SIG-M5 (cell line): ENCODE results near the gene ATG101.

Experiments used
- DNase-seq: peaks from one replicate; lab custom pipeline; 2025; lab: John Stamatoyannopoulos, UW

ATG101 gene

DNA sequence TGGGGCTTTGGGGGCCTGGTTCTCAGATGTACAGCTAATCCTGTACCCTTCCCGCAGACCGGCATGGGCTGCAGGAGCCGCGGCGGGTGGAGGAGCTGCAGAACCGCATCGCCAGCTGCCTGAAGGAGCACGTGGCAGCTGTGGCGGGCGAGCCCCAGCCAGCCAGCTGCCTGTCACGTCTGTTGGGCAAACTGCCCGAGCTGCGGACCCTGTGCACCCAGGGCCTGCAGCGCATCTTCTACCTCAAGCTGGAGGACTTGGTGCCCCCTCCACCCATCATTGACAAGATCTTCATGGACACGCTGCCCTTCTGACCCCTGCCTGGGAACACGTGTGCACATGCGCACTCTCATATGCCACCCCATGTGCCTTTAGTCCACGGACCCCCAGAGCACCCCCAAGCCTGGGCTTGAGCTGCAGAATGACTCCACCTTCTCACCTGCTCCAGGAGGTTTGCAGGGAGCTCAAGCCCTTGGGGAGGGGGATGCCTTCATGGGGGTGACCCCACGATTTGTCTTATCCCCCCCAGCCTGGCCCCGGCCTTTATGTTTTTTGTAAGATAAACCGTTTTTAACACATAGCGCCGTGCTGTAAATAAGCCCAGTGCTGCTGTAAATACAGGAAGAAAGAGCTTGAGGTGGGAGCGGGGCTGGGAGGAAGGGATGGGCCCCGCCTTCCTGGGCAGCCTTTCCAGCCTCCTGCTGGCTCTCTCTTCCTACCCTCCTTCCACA, 11.0 kb upstream of the ATG101 start:
- no peak for DNase-seq

DNA sequence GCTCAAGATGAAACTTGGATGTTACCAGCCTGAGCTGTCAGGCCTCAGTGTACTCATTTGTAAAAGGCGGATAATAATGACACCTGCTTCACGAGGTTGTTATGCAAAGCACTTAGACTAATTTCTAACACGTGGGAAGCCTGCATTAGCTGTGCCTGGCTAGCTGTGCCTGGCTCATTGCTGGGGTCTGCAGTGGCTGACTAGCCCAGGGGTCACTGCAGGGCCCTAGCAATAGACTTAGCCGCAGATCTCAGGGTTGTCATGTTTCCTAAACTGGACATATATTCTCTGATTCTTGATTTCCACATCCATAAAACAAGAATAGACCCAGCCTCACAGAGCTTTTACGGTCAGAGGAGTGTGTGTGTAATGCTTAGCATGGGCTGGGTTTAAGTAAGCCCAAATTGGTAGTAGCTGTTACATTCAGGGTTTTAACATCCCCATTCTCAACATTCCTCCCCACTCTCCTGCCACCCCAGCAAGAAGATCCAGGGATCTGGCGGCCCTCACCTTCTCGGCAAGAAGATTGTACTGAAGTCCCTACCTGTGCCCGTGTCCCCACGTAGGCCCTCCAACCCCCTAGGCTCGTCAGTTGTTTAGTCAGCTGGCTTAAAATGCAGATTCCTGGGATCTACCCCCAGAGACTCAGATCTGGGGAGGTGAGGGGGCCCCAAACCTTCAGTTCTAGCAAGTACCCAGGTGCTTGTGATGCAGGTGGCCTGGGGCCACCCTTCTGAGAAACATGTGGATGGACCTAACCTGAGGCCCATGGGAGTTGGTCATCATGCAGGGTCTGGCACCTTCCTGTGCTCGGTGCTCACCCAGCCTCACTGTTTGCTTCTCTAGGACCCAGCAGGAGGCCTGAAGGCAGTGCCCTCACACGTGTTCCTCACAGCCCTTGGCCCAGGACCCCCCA, 9.9 kb upstream of the ATG101 start:
- DNase-seq, result no peak

DNA sequence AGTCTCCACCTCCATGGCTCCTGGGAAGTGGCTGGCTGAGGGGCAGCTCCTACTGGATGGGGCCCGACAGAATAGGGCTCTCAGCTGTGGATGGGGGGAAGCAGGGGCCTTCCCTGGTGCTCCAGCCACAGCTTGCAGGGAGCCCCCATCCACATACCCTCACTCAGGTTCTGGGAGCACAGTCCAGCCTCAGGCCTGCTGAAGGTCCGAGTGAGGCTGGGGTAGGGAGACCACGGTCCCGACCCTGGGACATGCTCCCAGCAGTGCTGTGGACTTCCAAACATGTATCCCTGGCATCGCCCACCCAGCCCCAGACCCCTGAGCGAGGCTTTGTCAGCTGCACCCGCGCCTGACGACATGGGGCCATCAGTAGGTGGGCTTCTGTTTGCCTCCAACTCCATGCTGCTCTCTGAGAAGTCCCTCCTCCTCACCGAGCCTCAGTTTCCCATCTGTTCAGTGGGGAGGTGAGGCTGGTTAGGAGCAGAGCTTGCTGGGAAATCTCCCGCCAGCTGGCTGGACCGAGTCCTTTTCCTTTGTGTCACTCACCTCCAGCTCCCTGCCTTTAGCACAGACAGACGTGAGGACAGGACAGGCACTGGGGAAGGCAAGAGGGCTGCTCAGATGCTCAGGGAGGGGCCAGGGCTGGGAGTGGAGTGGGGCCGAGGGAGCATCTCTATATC, 9.1 kb upstream of the ATG101 start:
- DNase-seq, result no peak

DNA sequence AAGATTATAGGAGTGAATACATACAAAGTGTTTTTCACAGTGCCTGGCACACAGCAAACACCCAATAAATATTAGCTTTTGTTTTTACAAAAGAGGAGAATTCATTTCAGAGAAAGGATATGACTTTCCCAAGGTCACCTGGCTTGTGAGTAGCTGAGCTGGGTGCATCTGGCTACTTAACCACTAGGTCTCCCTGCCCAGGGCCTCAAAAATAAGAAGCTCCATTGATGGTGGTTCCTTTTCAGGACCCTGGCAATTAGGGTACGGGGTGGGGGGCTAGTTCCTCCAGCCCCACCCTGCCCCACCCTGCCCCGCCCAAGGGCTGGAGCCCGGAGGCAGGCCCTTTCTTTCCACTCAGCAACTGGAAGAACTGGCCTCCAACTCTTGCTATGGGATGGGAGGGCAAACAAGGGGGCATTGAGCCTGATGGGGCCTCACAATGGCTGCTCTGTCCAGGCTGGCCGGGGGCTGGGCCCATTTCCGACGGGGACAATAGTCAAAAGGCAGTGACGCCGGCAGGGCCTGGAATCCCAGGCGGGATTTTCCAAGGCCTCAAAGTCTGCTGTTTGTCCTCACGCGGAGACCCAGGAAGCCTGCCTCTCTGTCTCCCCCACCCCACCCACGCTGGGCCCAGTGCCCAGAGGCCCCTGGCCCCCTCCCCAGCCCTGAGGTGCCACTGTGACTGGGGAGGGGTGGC, 8.2 kb upstream of the ATG101 start:
- DNase-seq, result no peak

DNA sequence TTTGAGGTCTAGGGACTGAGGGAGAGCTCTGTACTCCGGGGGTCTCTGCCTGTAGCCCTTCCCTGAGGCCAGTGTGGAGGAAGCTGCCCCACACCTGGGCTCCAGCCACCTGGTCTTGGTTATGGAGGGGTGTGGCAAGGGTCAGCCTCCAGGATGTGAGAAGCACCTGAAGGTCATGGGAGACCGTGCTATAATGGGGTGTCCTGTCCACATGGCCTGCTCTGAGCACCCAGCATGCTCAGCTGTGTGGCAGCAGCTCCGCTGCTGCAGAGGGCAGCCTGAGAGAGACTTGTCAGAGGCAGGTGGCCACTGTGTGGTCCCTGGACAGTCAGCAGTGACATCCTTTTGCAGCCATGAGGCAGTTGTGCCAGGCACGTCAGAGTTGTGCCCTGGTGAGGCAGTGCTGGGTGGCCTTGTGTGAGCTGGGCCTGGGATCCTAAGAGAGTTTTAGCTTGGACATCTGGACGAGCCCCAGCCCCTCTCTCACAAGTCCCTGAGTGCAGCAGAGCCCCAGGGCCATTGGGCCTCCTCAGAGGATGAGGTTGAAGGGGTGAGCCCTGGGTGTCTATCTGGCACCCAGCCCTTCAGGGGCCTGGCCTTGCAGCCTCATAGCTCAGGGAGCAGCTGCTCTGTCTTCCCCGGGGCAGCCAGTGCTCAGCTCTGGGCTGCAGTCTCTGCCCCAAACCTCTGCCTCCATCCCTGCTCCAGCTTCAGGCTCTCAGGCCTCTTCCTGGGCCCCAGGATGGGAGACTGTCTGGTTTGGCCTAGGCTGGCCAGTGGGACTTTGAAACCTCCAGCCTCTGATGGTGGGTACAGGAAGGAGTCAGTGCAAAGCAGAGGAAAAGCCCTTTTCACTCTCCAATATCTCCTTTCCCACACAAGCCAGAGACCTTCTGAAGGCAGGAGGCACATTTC, 7.4 kb upstream of the ATG101 start:
- no peak for DNase-seq

DNA sequence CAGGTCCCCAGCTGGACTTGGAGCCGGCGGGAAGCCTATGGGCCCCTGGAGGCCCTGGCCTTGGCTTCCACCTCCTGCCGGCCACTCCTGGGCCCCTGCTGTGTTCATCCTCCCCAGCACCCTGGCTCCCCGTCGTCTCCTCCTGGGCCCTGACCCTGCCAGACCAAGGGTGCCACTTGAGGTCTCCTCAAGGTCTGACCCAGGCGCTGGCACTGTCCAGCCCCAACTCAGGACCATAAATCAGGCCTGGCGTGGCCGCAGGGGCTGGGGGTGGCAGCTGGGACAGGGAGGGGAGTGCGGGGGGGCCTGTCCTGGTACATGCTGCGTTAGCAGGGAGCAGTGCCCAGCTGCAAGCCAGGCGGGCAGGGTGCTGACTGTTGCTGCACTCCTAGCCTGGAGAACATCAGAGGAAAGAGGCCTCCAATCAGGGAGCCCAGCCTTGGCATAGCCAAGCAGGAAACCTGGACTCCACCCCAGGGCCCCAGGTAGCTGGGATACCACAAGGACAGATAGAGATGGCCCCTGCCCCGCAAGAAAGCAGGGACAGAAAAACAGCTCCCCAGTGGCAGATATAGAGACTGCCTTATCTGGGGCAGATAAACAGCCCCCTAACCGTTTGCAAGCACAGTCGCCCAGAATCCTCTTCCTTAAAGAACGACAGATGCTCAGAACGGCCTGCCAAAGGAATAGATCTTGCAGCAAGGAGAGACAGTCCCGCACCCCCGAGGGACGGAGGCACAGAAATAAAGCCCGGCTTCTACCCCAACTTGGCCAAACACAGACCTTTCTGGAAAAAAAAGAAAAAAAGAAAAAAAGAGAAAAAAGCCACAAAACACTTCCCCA, 6.5 kb upstream of the ATG101 start:
- DNase-seq, result no peak

DNA sequence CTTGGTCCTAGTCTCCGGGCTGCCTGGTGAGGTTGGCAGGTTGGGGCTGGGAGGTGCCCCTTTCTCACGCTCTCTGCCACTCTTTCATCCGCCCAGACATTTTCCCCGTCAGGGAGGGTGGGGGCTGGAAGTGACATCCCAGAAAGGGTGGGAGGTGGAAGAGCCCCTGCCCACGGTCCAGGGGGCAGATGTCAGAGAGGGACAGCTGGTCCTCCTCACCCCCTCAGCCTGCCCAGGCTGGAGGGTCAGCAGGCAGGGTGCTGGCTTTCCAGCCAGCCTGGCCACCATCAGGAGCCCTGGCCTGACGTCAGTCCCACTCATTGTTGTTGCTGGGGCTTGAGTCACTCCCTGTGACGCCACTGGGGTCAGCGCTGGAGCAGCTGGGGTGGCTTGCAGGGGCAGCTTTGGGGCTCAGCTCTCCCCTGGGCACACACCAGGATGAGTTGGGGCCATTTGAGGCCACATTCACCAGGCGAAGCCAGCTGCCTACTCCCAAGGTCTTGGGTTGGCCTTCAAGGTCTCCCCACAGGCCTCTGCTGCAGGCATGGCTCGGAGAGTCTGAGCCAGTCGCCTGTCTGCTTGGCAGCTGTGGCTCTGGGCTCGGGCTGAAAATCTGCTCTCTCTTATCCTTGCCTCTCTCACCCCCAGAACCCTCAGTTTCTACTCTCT, 5.7 kb upstream of the ATG101 start:
- DNase-seq, result no peak

DNA sequence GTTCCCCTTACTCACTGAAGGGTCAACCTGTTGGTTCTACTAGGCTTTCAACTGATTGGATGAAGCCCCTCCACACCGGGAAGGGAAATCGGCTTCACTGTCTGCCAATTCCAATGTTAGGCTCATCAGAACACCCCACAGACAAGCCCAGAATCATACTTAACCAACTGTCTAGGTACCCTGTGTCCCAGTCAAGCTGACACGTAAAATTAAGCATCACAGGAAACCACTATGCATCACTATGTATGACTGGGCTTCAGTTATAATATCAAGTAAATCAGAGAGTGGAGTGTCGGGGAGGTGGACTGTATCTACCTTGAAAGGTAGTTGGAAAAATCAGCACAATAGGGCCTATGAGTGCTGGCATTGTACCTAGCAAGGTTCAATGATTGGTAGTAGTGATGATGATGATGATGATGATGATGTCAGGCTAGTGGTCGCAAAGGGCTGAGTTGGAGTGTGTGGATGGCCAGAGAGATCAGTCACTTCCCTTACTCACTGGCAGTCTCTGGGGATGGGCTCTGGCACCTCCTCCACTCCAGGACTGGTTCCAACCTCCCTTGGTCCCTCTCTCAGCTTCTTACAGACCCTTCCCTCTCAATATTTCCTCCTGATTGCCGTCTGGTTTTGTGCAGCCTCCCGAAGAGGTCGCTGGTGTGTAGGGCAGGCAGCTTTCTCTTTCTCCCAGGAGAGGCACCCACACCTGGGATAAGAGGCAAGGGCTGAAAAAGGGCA, 3.3 kb upstream of the ATG101 start:
- DNase-seq, result no peak

DNA sequence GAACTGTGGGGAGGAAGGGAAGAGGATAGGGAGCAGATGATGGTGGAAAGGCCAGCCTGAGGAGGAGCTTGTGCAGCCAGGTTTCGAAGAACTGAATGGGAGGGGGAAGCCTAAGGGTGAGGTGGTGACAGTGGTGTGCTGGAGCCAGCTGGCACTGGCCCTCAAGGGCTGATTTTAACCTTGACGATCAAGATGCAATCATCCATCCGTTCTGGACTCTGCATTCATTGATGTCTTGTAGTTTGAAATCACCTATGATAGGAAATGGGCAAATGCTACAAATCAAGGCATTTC, 2.8 kb upstream of the ATG101 start:
- no peak for DNase-seq

DNA sequence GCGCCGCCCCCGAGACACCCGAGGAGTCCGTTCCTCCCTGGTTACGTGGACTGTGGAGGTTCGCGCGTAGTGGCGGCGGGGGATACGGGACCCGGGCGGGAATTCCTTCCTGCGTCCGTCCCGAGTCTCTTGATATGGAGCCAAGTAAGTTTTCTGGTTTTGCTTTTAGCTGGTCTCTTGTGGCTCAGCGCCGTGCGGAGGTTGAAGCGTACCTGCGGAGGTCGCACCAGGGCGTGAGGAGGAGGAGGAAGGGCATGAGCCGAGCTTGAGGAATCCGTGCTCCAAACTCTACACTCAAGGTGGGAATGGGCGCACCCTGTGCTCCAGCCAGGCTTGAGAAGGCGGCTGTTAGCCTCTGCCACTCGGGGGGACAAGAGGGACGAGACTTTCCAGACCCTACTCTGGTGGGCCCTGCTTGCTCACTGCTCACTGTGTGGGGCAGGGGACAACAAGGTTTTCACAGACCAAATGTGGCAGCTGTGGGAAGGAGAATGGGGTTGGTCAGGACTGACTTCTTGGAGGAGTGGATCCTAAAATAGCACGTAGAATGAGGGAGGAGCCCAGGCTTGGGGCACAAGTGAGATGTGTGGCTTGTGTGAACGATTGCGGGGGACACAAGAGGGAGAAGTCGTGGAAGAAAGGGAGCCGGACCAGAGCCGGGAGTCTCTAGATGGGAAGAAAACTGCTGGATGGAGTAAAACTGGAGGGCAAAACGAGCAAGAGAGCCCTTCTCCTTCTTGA, 577 bp downstream of the ATG101 start:
- DNase-seq, result no peak

DNA sequence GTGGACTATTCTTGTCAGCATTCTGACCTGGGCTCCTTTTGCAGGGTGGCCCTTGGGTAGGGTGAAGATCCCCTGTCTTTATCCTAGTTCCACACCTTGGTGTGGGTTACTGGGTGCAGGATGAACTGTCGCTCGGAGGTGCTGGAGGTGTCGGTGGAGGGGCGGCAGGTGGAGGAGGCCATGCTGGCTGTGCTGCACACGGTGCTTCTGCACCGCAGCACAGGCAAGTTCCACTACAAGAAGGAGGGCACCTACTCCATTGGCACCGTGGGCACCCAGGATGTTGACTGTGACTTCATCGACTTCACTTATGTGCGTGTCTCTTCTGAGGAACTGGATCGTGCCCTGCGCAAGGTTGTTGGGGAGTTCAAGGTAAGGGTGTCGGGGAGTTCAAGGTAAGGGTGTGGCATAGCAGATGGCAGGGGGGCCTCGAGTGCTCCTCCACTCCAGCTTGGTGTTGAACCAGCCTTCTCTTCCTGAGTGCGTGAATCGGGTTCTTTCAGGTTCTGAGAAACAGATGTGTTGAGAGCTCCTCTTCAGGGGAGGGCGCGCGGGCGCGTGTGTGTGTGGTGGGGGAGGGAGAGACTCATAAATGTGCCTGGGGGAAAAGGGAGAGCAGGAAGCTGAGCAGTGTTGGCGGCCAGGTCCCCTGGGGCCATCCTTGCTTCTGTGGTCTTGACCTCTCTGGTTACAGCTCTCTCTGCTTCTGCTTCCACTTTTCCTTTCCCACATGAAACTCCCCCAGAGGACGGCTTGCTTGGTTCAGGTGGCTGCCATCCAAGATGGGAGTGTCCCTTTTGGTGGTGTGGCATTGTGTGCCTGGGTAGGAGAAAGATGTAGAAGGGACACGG, 4.0 kb downstream of the ATG101 start:
- DNase-seq, result no peak

DNA sequence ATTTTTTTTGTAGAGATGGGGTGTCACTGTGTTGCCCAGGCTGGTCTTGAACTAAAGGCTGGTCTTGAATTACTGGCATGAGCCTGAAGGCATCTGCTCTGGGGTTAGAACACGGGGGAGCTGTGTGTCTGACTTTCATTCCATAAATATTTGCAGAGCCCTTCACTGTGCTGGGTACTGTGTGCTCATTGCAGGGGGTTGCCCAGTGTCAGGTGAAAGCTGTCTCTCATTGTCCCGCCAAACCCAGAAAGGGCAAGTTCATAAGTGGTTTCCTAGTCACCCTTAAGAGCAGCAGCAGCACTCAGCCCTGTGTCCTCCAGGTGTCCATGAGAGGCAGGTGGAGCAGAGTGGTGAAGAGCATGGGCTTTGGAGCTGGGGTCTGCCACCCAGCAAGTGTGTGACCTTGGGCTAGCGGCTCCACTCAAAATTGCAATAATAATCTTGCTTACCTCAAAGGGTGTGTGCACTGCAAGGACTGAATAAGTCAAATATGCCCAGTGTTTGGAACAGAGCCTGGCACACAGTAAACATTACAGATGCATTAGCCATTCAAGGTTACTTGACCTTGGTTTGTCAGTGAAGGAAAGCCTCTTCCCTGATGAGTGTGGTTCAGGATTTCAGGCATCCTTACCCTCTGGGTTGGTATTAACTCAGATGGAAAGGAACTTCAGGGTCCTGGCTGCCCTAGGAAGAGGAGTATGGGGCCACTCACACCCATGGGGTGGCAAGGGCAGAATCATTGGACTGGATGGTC, 5.4 kb downstream of the ATG101 start:
- DNase-seq, result no peak

DNA sequence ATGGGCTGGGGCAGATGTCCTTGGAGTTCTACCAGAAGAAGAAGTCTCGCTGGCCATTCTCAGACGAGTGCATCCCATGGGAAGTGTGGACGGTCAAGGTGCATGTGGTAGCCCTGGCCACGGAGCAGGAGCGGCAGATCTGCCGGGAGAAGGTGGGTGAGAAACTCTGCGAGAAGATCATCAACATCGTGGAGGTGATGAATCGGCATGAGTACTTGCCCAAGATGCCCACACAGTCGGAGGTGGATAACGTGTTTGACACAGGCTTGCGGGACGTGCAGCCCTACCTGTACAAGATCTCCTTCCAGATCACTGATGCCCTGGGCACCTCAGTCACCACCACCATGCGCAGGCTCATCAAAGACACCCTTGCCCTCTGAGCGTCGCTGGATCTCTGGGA, 7.0 kb downstream of the ATG101 start:
- no peak for DNase-seq

DNA sequence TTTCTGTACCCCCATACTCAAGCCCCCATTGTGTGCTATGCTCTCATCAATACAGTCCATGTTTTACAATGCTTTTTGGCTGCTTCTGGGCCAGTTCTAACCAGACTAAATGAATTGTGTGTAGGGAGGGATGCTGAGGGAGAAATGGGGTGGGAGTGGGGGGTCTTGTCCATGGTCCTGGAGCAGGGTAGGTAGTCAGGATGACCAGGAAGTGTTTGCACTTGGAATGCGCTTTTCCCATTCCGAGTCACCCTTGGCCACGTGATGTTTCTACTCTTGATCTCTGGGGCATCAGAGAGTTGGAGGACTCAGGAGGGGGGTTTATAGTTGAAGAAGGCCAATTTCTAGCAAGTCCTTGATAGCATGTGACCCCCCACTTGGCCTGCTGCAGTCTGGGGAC, 8.5 kb downstream of the ATG101 start:
- no peak for DNase-seq

DNA sequence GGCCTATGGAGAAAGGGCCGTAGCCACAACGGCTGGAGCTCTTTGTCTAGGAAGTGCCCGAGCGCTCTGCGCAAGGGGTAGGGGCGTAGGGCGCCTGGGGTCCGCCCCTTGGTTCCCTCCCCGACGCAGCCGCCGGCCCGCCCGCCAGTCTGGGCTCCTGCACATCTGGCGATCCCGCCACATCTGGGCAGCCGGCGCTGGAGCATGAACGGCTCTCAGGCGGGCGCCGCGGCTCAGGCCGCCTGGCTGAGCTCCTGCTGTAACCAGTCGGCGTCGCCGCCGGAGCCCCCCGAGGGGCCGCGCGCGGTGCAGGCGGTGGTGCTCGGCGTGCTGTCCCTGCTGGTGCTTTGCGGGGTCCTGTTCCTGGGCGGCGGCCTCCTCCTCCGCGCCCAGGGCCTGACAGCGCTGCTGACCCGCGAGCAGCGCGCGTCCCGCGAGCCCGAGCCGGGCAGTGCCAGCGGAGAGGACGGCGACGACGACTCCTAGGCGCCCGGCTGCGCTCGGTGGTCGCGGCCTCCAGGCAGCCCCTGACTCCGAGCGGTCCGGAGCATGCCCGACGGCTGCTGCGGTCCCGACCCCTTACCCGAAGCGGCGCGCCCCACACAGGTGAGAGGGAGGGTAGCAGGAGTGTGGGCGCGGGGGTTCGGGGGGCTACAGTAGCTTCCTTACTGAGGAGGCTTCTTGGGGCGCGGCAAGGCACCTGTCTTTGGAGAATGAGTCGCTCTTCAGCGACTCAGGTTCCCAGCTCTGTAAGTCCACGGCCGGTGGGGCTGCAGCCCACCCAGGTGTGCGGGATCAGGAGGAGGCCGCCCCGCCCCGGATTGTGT, 10.0 kb downstream of the ATG101 start, which contains the start of gene SMIM41:
Gene SMIM41, plus strand, starts transcription at position 129 of the 827 bp plus-strand sequence. Its CDS starts 76 bp downstream, at position 205.
- no peak for DNase-seq
